GM23338 (cell line): ENCODE measurements around the gene MSRB1.

Experiments used
- CREB1 ChIP-seq: fragments of 250-450 bp; sonication (Bioruptor Pico); IDR thresholded peaks from 2 replicates; pipeline ENCODE4 v1.5.0; 2020; ENCODE audit warnings: low read depth, mild to moderate bottlenecking, moderate library complexity
- CTCF ChIP-seq, 2 experiments: fragments of 200-600 bp in 1 of 2; sonication (generic) in 1 of 2; conservative IDR thresholded peaks; 2 replicates each; pipeline versions ENCODE4 v1.5.1 to v1.6.1; 2016 to 2017; ENCODE audit warnings: antibody characterized with exemption in 2 of 2, low read depth in 2 of 2, mild to moderate bottlenecking in 2 of 2, moderate library complexity in 1 of 2
- EZH2 ChIP-seq: fragments of 200-600 bp; sonication (generic); IDR thresholded peaks from one replicate; pipeline ENCODE4 v1.8.0; 2017; ENCODE audit warnings: antibody characterized with exemption, mild to moderate bottlenecking, low read depth; ENCODE audit not compliant: unreplicated experiment
- EZH2phosphoT487 ChIP-seq: fragments of 200-600 bp; sonication (generic); IDR thresholded peaks from one replicate; pipeline ENCODE4 v1.8.1; 2018; ENCODE audit warnings: antibody characterized with exemption; ENCODE audit not compliant: unreplicated experiment
- JUNB ChIP-seq: IDR thresholded peaks from one replicate; pipeline ENCODE4 v1.6.1; 2016; ENCODE audit warnings: antibody characterized with exemption; ENCODE audit not compliant: unreplicated experiment
- POLR2AphosphoS5 ChIP-seq: IDR thresholded peaks from 2 replicates; pipeline ENCODE4 v1.6.1; 2016; ENCODE audit warnings: antibody characterized with exemption, low read depth
- REST ChIP-seq: IDR thresholded peaks from one replicate; pipeline ENCODE4 v1.6.1; 2018; ENCODE audit warnings: antibody characterized with exemption; ENCODE audit not compliant: unreplicated experiment
- STAT1 ChIP-seq: IDR thresholded peaks from one replicate; pipeline ENCODE4 v1.6.1; 2016; ENCODE audit warnings: antibody characterized with exemption; ENCODE audit not compliant: unreplicated experiment
- ZNF114 ChIP-seq: fragments of 250-450 bp; sonication (Bioruptor Pico); IDR thresholded peaks from 2 replicates; pipeline ENCODE4 v1.5.0; 2020; ENCODE audit warnings: mild to moderate bottlenecking, moderate library complexity
- ZNF331 ChIP-seq: fragments of 250-450 bp; sonication (Bioruptor Pico); IDR thresholded peaks from 2 replicates; pipeline ENCODE4 v1.5.0; 2020; ENCODE audit warnings: low read depth, mild to moderate bottlenecking, moderate library complexity
- ZNF462 ChIP-seq: fragments of 250-450 bp; sonication (Bioruptor Pico); IDR thresholded peaks from 2 replicates; pipeline ENCODE4 v1.5.0; 2020; ENCODE audit warnings: mild to moderate bottlenecking, moderate library complexity

DNA sequence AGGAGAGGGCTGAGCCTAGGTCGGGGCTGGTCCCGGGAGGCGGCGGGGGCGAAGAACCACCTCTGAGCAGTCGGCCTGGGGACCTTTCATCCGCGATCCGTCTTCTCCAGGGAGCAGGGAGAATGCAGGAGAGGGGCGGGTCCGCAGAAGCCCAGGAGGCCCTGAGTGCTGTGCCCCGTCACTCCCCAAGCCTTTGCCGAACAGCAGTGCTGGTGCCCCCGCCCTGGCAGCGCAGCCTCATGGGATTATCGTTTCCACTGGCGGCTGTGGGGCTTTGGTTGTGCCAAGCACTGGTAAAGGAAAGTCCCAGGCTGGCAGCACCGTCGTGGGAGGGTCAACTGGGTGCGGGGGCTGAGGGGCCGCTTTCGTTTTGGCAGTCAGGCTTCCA is 29.5 kb upstream of the MSRB1 start:
- TF ChIP-seq CTCF (conservative IDR thresholded peaks at IDR 0.05; ENCODE audit: low read depth in 2 of 2) (no peak), JUNB (no peak), POLR2AphosphoS5 (no peak), EZH2 (no peak), EZH2phosphoT487 (no peak), REST (no peak), ZNF114 (CRISPR knock-in tag) (no peak), ZNF331 (CRISPR knock-in tag) (no peak), CREB1 (CRISPR knock-in tag) (no peak), ZNF462 (CRISPR knock-in tag) (no peak), STAT1 (no peak)
